A549 (cell line): ENCODE data around the gene MLPH.

Source experiments
- POLR2A ChIP-seq: IDR thresholded peaks from 2 replicates; pipeline ENCODE4 v1.6.1; 2012; ENCODE audit warnings: mild to moderate bottlenecking, low read length
- RAD21 ChIP-seq, 2 experiments: fragments of >200 bp in 1 of 2; sonication (Bioruptor Twin) in 1 of 2; formaldehyde crosslinking in 1 of 2; IDR thresholded peaks in 1 of 2; conservative IDR thresholded peaks in 1 of 2; 2 replicates in 1 of 2; 3 replicates in 1 of 2; pipeline ENCODE4 v1.6.1; 2012 to 2018; ENCODE audit warnings: inconsistent platforms in 1 of 2
- TFCP2L1 ChIP-seq: fragments of 250-450 bp; sonication (Bioruptor Pico); IDR thresholded peaks from 2 replicates; pipeline ENCODE4 v1.5.0; 2021; ENCODE audit warnings: mild to moderate bottlenecking
- TF ChIP-seq, protein P1 (sequence below): fragments of >200 bp; sonication (Bioruptor Twin); formaldehyde crosslinking; IDR thresholded peaks from 3 replicates; pipeline ENCODE4 v1.5.1; 2016
- TF ChIP-seq, protein P2 (sequence below): IDR thresholded peaks from 2 replicates; pipeline ENCODE4 v1.6.1; 2012

DNA sequence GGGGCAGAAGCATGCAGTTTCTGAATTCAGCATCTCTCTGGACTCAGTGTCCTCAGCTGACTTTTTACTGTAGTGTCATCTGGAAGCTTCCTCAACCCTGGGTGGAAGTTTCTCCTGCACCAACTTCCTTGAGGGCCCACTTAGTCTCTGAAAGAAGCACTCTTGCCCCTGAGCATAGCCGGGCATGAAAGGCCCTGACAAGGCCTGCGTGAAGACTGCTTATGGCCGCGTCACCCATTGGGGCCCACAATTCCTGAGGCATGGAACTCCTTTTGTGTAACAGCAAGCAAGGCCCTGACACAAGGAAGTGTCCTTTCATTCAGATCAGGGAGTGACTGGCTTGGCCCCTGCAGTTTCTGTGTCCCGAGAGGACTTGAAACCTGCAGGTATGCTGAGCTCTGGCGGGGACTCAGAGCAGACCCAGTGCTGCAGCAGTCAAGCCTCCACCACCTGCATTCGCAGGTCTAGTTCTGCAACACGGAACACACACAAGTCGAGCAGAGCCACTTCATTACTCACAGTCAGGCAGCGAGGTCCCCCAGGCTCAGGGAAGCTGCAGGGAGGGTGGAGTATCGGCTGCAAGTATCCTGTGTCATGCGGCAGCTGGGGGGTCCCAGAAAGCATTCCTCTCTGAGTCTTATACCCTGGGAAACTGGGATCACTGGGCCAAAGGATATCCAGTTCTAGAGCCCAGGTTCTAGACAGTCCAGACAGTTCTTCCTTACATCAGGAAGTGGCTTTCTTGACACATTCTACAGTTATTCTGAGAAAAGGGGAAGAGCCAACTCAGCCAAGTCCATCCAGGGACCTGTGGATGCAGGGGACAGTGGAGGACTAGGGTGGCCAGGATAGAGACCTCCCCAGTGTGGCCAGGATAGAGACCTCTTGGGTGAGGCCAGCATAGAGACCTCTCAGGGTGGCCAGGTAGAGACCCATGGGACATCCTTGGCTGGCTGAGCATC is 43.7 kb downstream of the MLPH start:
- TF ChIP-seq, protein P1, sequence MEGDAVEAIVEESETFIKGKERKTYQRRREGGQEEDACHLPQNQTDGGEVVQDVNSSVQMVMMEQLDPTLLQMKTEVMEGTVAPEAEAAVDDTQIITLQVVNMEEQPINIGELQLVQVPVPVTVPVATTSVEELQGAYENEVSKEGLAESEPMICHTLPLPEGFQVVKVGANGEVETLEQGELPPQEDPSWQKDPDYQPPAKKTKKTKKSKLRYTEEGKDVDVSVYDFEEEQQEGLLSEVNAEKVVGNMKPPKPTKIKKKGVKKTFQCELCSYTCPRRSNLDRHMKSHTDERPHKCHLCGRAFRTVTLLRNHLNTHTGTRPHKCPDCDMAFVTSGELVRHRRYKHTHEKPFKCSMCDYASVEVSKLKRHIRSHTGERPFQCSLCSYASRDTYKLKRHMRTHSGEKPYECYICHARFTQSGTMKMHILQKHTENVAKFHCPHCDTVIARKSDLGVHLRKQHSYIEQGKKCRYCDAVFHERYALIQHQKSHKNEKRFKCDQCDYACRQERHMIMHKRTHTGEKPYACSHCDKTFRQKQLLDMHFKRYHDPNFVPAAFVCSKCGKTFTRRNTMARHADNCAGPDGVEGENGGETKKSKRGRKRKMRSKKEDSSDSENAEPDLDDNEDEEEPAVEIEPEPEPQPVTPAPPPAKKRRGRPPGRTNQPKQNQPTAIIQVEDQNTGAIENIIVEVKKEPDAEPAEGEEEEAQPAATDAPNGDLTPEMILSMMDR: no peak
- TF ChIP-seq POLR2A: no peak
- no peak for TF ChIP-seq TFCP2L1 (CRISPR knock-in tag)
- TF ChIP-seq, protein P2, sequence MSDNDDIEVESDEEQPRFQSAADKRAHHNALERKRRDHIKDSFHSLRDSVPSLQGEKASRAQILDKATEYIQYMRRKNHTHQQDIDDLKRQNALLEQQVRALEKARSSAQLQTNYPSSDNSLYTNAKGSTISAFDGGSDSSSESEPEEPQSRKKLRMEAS: no peak
- TF ChIP-seq RAD21 (conservative IDR thresholded peaks at IDR 0.05 in 1 of 2, IDR thresholded peaks at IDR 0.05 in 1 of 2): no peak
